A673 (cell line): Measurements from ENCODE around the gene HTR3B. TPM values are rescaled to one million over a fixed set of nuclear protein-coding genes. Genes with fewer than 3 reads are reported as not detected.

Experiments
- BruUV-seq: library from RNA; stranded (reverse); fragments of 400-500 nt; replicated peaks from 2 replicates; lab custom pipeline; 2021; lab: Mats Ljungman, UMichigan
- CTCF ChIA-PET: fragments of 300-600 bp; sonication (Branson Sonifier 250); formaldehyde crosslinking; loops from one replicate; lab custom pipeline; 2022; ENCODE audit warnings: antibody characterized with exemption; lab: Charles Lee
- POLR2A ChIA-PET: fragments of 300-600 bp; sonication (Branson Sonifier 250); formaldehyde crosslinking; loops from one replicate; lab custom pipeline; 2022; ENCODE audit warnings: antibody characterized with exemption; ENCODE audit not compliant: low non-redundant PET; lab: Charles Lee
- DNase-seq: peaks from one replicate; pipeline ENCODE4 v3.0.0-alpha.2; 2015; ENCODE audit warnings: low spot score
- H3K27ac ChIP-seq: fragments of 200-600 bp; sonication (generic); 2 replicates; pipeline ENCODE4 v1.5.1; 2016; ENCODE audit warnings: mixed run types, low read depth, mild to moderate bottlenecking, mixed read lengths, antibody characterized with exemption, low read length; ENCODE audit not compliant: poor library complexity, severe bottlenecking
- H3K27me3 ChIP-seq: fragments of 200-600 bp; sonication (generic); replicated peaks from 2 replicates; pipeline ENCODE4 v1.6.1; 2017; ENCODE audit warnings: mixed run types, low read depth, mild to moderate bottlenecking, mixed read lengths, antibody characterized with exemption, low read length; ENCODE audit not compliant: insufficient read depth, poor library complexity
- H3K36me3 ChIP-seq: fragments of 200-600 bp; sonication (generic); 2 replicates; pipeline ENCODE4 v1.6.1; 2016; ENCODE audit warnings: mixed run types, mild to moderate bottlenecking, mixed read lengths, antibody characterized with exemption, low read length; ENCODE audit not compliant: insufficient read depth, poor library complexity, severe bottlenecking
- H3K4me1 ChIP-seq: fragments of 200-600 bp; sonication (generic); 2 replicates; pipeline ENCODE4 v1.6.1; 2017; ENCODE audit warnings: mixed run types, mild to moderate bottlenecking, mixed read lengths, antibody characterized with exemption, low read length; ENCODE audit not compliant: insufficient read depth, poor library complexity, severe bottlenecking
- H3K4me3 ChIP-seq: fragments of 200-600 bp; sonication (generic); 2 replicates; pipeline ENCODE4 v1.5.1; 2016; ENCODE audit warnings: low read depth, mixed run types, mild to moderate bottlenecking, mixed read lengths, low read length; ENCODE audit not compliant: poor library complexity, severe bottlenecking
- H3K9me3 ChIP-seq: fragments of 200-600 bp; sonication (generic); 2 replicates; pipeline ENCODE4 v1.6.1; 2016; ENCODE audit warnings: mixed run types, low read depth, mild to moderate bottlenecking, mixed read lengths, antibody characterized with exemption, low read length; ENCODE audit not compliant: poor library complexity, severe bottlenecking
- CTCF ChIP-seq: fragments of 300-800, 200-600 bp; sonication (generic); conservative IDR thresholded peaks from 2 replicates; pipeline ENCODE4 v1.5.1; 2017; ENCODE audit warnings: low read depth, mild to moderate bottlenecking, antibody characterized with exemption, low read length, moderate library complexity, mixed read lengths
- EZH2 ChIP-seq: fragments of 200-600 bp; sonication (generic); IDR thresholded peaks from 2 replicates; pipeline ENCODE4 v1.6.1; 2017; ENCODE audit warnings: borderline replicate concordance, low read depth, mild to moderate bottlenecking, mixed read lengths, antibody characterized with exemption, low read length; ENCODE audit not compliant: poor library complexity, severe bottlenecking
- intact Hi-C: fragments of 100-400 bp; cut with micrococcal nuclease; formaldehyde crosslinking; loops from one replicate; pipeline ENCODE4 v1.10.0; 2022; ENCODE audit not compliant: unreplicated experiment
- total RNA-seq: library from RNA; stranded (reverse); gene quantifications from 2 replicates; pipeline ENCODE4 v1.2.3, GENCODE V29; 2021

HTR3B gene
- total RNA-seq, 1 experiment from 2014 or later: not detected

- Histone ChIP-seq H3K27ac (no peak overlapping the region), H3K36me3 (no peaks in the 10 kb centered on the region), H3K9me3 (no peaks in the 10 kb centered on the region), H3K27me3 (peaks cover 16% of the 10 kb centered on the region), H3K4me1 (no peaks in the 10 kb centered on the region), H3K4me3 (no peak overlapping the region)
- no peak for DNase-seq
- CTCF ChIA-PET: no interaction called here
- BruUV-seq: no TSS peak
- no peak for TF ChIP-seq CTCF
- no peak for TF ChIP-seq EZH2
- POLR2A ChIA-PET: no interaction called here
- intact Hi-C loops: no loop called here
Measured at GRCh38 chr11:113949891-113950290, 45.3 kb downstream of the HTR3B start.

GRCh38 chr11:113951537-113951936 lies 46.9 kb downstream of the HTR3B start:
- intact Hi-C loops: no loop called here
- BruUV-seq: no TSS peak

GRCh38 chr11:113952070-113952469 lies 47.5 kb downstream of the HTR3B start:
- Histone ChIP-seq H3K4me3 (no peak overlapping the region), H3K9me3 (no peaks in the 10 kb centered on the region), H3K27me3 (peaks cover 17% of the 10 kb centered on the region), H3K27ac (no peak overlapping the region), H3K36me3 (no peaks in the 10 kb centered on the region), H3K4me1 (no peaks in the 10 kb centered on the region)
- intact Hi-C loops: no loop called here
- TF ChIP-seq EZH2: no peak
- TF ChIP-seq CTCF: no peak
- ChIA-PET CTCF (no interaction called here), POLR2A (no interaction called here)
- DNase-seq: no peak
- BruUV-seq: no TSS peak

More at GRCh38 chr11:113951537-113951936, 46.9 kb downstream of the HTR3B start:
- no peak for DNase-seq
- Histone ChIP-seq H3K27me3 (peaks cover 19% of the 10 kb centered on the region), H3K4me1 (no peaks in the 10 kb centered on the region), H3K9me3 (no peaks in the 10 kb centered on the region), H3K27ac (no peak overlapping the region), H3K4me3 (no peak overlapping the region), H3K36me3 (no peaks in the 10 kb centered on the region)
- CTCF ChIA-PET: no interaction called here
- POLR2A ChIA-PET: no interaction called here
- TF ChIP-seq CTCF: no peak
- TF ChIP-seq EZH2: no peak
